Left renal pelvis (tissue), 4 donors: Measurements from ENCODE around the gene RPAP2. TPM values are rescaled to one million over a fixed set of nuclear protein-coding genes. Genes with fewer than 3 reads are reported as not detected.

ENCODE experiments used
- DNase-seq, 4 donors: peaks; one replicate each; pipeline ENCODE4 v3.0.0-alpha.2; 2013; ENCODE audit warnings: low read depth in 4 of 4, low spot score in 3 of 4
- polyA plus RNA-seq, 4 donors: library from polyadenylated mRNA; unstranded; fragments of 120-200 nt; gene quantifications; one replicate each; pipeline ENCODE4 v1.2.1, GENCODE V29; 2013; ENCODE audit not compliant: insufficient read length in 4 of 4

Gene RPAP2
- polyA plus RNA-seq, 4 donors = 30.4 to 40.1 (median 34.2) TPM

DNA sequence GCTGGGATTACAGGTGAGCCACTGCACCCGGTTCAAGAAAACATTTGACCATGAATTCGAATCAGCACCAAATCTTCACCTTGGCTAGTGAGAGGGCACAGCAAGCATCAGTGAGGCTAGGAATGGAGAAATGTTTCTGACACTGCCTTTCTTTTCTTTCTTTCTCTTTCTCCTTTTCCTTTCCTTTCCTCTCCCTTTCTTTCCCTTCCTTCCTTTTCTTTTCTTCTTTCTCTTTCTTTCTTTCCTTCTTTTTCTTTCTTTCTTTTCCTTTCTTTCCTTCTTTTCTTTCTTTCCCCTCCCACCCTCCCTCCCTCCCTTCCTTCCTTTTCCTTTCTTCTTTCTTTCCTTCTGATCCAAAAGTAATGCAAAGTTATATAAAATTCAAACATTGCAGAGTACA lies 147.0 kb downstream of the RPAP2 start:
- DNase-seq = no peak

DNA sequence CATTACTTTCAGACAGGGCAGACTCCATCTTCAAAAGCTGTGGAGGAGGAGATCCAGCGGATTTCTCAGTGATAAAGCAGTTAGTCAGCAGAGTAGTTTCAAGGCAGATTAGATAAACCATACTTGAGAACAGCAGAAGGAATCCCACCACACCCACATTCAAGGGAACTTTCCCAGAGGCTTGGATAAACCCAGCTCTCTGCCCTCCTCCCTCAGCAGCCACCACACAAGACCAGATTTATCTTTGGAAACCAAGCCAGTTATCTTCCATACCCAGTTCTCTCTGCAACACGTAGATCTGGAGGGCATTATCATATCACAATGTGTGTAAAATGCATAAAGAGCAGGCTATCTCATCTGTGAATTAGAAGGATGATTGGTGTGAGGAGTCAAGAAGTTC lies 147.7 kb downstream of the RPAP2 start:
- DNase-seq = no peak

DNA sequence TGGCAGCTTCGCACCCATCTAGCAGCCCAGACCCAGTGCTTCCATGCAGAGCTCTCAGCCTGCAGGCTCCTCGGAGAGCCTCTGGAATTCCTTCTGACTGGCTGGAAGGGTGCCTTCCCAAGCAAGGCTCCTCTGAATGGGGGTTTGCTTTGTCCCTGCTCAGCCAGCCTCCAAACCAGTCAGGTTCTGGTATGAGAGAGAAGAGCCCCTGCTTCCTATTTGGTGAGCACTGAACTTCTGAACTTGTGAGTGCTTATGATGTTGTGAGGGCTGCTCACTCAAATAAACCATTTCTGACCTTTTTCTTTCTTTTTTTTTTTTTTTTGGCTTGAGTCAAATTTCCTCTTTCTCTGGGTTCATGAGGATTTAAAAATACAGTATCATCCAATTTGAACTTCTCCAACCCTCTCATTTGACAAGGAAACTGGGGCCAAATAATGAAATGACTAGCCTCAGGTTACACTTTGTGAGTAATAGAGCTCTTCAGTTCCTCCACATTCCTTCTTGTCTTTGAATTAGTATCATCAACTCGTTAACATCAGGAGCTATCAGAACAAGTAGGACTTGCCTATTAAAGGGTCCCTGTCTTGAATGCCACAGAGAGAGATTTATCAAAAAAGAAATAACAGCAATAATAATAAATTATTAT lies 148.3 kb downstream of the RPAP2 start:
- no peak for DNase-seq

DNA sequence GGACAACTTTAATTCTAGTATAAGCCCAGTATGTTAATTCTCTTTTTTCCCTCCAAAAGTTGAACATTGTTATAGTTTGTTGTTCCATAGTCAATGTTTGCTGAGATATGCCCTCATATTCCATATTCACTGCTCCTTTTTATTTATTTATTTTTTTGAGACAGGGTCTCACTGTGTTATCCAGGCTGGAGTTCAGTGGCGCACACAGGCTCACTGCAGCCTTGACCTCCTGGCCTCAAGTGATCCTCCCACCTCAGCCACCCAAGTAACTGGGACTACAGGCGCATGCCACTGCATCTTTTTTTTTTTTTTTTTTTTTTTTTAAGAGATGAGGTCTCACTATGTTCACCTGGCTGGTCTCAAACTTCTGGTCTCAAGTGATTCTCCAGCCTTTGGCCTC lies 149.1 kb downstream of the RPAP2 start:
- no peak for DNase-seq

Other genes starting within 250 kb of the RPAP2 start
- under 1 TPM; 0.42 to 0.79 (median 0.54) TPM for gene SETSIP, start 223.6 kb upstream of the RPAP2 start, polyA plus RNA-seq
- 1 to 10 TPM; 3.2 to 7.2 (median 6.3) TPM for gene BTBD8, start 218.7 kb upstream of the RPAP2 start, polyA plus RNA-seq
- under 1 TPM in 1 of 4 donors, not detected in 3; 0.27 TPM for gene C1orf146, start 81.1 kb upstream of the RPAP2 start, polyA plus RNA-seq
- 10 to 100 TPM; 18.9 to 27.0 (median 24.1) TPM for gene GLMN, start 72 bp upstream of the RPAP2 start, polyA plus RNA-seq
- under 1 TPM; 0.22 to 0.47 (median 0.29) TPM for gene GFI1, start 187.9 kb downstream of the RPAP2 start, polyA plus RNA-seq